GM21390 (cell line): ENCODE results near the gene PPP3CA.

ENCODE experiments used
- ATAC-seq: cut with Tn5 transposase; IDR thresholded peaks from one replicate; pipeline ENCODE4 v1.9.1; 2021; ENCODE audit not compliant: unreplicated experiment

The PPP3CA gene

GRCh38 chr4:101289306-101289705 lies 58.0 kb downstream of the PPP3CA start:
- ATAC-seq, result no peak

DNA sequence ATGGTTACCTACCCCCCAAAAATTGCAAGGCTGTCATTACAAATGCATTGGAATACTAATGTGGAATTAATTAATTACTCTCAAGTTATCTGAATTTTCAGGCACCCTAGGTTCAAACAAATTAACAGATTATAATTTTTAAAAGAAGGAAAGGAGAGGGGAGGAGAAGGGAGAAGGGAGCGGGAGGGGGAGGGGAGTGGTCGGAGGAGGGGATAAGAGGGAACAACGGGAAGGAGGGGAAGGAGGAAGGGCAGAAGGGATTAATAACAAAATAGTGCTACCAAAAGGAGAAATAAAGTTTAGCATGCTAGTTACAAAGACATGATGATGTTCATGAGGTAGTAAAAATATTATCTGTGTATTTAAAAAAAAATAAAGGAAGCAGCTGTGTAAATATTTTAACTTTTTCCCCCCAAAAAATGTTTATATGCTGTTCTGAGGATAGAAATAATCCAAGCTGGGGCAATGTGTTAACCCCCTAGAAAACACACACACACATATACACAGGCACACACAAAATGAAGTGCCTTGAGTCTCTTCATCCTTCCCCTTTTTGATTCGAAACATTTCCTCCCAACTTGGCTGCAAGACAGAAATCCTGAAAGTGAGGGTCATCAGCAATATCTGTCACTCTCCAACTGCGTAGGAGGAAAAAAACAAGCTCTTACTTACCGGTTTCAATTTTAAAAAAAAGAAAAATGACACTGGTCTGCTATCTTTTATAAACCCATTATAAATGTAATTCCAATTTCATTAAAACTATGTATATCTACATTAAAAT lies 58.8 kb downstream of the PPP3CA start:
- no peak for ATAC-seq

GRCh38 chr4:101287324-101287723 lies 60.0 kb downstream of the PPP3CA start:
- no peak for ATAC-seq

GRCh38 chr4:101286663-101287062 lies 60.7 kb downstream of the PPP3CA start:
- no peak for ATAC-seq

DNA sequence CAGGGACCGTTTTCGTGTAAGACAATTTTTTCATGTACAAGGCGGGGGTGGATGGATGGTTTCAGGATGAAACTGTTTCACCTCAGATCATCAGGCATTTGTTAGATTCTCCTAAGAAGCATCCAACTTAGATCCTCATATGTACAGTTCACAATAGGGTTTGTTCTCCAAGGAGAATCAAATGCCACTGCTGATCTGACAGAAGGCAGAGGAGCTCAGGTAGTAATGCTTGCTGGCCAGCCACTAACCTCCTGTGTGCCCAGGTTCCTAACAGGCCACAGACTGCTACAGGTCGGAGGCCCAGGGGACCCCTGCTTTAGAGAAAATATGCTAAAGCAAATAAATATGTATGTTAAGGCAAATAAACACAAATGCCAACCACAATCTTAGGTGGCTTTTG lies 61.3 kb downstream of the PPP3CA start:
- ATAC-seq, result no peak

DNA sequence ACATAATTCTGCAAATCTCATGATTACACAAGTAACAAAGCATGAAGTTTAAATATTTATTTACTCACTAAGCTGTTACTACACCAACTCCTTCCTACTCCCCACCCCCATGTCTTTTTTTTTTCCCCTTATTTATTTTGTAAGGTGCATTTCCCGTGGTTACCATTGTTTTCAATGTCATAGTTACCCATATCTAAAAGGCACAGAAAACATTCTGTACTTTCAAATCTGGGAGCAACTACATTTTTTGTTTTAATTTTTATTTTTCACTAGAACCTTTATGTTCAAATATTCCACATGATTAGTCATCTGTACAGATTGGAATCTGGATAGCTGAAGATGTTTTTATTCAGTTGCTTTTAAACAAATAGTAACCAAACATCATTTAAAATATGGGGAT lies 62.8 kb downstream of the PPP3CA start:
- no peak for ATAC-seq

DNA sequence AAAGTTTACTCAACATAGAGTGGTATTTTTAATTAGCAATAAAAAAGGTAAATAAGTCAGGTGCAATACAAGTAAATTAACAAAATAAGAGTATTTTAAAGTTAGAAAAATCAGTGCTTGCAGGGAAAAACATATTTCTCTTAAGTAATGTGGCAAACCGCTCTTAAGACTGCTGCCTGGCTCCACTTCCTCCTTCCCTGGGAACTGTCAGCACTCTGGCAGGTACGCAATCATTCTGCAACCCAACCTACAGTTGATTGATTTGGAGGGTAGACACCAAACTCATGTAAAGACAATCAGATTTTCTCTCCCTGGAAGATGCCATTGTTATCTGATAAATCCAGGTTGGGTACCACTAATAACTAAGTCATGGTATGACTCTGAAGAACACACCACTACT lies 63.9 kb downstream of the PPP3CA start:
- no peak for ATAC-seq

- peak; percentile 43 for ATAC-seq
Observed at GRCh38 chr4:101282076-101282844, 65.1 kb downstream of the PPP3CA start.

- no peak for ATAC-seq
Observed at GRCh38 chr4:101280866-101281600, 66.3 kb downstream of the PPP3CA start.

DNA sequence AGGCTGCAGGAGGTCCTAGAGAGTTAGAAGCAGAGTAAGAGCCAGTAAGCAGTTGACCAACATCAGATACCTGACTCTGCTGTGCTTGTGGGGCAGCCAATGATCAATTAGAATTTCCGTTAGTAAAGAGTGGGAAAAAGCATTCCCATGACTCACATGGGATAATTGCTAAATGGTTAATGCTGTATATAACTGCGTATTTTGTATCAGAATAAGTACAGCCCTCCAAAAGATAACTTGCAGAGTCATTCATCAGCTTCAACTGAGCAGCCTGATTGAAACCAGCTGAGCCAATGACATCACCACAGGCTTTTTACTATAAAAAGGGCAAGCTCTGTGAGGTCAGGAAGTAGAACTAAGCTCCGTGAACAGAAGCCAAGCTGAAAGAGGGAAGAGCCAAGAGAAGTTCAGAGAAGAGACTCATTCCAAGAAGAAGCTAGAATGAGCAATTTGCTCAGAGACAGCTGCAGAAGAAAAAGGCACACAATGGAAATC lies 67.9 kb downstream of the PPP3CA start:
- peak; percentile 69 for ATAC-seq

DNA sequence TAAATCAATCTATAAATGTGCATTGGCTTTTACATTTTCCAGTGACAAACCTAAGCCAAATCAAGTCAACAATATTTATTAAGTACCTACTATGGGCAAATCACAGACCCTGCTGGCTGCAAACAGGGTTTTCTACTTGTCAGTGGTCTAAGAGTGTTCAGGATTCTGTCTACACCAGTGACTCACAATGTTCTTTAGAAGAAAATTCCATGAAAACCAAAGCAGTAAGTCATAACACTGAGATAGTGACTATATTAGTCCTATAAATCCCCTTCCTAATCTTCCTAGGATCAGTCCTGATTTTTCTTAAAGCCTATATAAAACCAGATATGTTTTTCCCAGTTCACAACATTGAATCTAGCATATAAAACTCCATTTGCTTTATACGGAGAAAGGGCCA lies 69.7 kb downstream of the PPP3CA start:
- no peak for ATAC-seq

DNA sequence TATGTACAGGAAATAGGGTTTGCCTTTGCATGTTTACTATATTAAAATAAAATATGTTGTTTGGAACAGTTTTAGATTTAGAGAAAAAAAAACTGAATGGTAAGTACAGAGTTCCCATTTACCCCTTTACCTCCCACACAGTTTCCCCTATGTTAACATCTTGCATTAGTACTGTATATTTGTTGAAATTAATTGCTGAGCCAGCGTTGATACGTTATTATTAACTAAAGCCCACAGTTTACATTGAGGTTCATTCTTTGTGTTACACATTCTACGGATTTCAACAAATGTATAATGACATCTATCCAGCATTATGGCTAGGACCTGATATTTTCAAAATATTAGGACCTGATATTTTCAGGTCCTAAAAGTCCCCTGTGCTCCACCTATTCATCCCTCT lies 70.7 kb downstream of the PPP3CA start:
- ATAC-seq, result no peak

DNA sequence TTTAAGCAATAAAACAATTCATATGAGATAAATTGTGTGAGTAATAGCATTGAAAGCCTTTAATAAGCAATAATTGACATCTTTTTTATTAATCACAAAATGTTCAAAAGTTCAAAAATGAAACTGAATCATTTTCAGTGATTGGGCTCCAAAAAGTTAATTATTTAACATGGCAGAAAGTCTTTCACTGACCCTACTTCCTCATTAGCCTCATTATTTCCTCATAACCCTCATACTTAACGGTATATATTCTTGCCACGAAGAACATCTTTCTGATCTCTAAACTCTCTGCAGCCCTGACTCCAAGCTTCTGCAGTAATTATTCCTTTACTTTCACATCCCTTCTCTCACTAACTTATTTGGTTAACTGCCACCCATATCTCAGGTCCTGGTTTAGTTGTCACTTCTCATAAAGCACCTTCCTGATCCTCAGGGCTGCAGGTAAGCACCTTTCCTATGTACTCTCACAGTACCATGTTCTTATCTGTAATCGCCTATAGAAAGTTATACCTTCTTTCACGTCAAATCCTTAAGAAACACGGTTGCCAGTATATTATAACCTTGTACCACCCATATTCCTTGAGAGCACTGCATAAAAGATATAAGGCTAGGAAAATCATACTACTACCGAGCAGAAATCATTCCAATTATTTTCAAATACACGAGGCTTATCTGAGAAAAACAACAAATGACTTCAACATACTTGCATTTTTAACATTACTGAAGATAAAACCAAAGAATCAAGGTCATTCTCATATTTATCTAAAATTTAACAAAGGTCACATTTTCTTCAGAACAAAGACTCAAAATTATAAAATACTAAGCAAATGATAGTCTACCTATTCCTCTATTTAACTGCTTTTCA lies 72.2 kb downstream of the PPP3CA start:
- ATAC-seq, result no peak

DNA sequence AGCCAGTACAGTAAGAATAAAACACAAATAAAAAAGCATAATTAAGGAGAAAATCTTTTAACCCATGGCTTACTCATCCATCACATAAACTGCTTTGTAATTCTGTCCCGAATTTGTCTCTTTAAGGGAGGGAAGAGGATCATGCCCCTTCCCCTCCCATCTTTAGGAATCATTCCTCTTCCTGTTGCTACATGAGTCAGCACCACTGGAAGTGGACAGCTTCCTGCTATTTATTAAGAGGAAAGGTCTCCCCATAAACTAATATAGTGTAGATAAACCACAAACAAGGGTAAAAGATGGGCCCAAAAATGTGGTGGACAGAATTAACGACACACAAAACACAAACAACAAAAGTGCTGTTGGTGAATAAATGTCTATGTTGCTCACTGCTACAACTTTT lies 75.8 kb downstream of the PPP3CA start:
- no peak for ATAC-seq

GRCh38 chr4:101269682-101270081 lies 77.6 kb downstream of the PPP3CA start:
- no peak for ATAC-seq

DNA sequence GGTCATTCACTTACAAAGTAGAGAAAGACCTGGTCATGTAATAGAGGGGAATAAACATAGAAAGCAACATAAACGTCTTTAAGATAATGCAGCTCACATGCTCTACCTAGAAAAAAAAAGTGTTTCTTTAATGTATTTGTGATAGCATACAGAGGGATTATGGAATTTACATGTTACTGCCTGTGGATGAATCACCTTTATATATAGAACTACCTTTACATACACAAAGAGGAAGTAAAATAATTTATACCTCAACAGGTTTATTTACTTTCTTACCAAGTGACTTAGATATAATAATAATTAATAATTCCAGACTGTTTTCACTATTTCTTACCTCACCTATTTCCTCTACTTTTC lies 81.5 kb downstream of the PPP3CA start:
- ATAC-seq, result no peak

- ATAC-seq, result no peak
Observed at GRCh38 chr4:101264993-101265815, 82.1 kb downstream of the PPP3CA start.

GRCh38 chr4:101264512-101264911 lies 82.8 kb downstream of the PPP3CA start:
- ATAC-seq, result no peak

DNA sequence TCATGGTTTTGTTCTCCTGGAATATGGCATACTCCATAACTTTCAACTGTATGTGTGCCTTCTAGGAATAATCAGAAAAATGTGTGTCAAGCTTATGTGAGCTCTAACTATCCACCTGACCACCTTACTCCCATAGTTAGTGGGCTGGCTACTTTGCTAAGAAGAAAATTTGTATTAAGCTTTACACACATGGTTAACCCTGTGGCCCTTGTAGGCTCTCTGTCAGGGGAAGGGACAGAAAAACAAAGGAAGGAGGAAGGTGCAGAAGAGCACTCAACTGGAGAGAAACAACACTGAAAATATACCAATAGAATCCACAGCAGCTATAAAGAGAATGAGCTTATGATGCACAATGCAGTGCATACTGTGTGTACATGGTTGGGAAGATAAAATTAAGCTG lies 84.6 kb downstream of the PPP3CA start:
- ATAC-seq, result peak; percentile 55

- peak; percentile 85 for ATAC-seq
Observed at GRCh38 chr4:101259876-101260275, 87.5 kb downstream of the PPP3CA start.
